Smooth muscle cell of the pulmonary artery (primary cell): ENCODE data around the gene RFC4. TPM values are rescaled to one million over a fixed set of nuclear protein-coding genes. Genes with fewer than 3 reads are reported as not detected.

ENCODE experiments used
- total RNA-seq: library from RNA; depleted of rRNA; stranded (reverse); fragments of >200 nt; gene quantifications from 2 replicates; pipeline ENCODE4 v1.2.3, GENCODE V29; 2014

RFC4 gene, protein sequence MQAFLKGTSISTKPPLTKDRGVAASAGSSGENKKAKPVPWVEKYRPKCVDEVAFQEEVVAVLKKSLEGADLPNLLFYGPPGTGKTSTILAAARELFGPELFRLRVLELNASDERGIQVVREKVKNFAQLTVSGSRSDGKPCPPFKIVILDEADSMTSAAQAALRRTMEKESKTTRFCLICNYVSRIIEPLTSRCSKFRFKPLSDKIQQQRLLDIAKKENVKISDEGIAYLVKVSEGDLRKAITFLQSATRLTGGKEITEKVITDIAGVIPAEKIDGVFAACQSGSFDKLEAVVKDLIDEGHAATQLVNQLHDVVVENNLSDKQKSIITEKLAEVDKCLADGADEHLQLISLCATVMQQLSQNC
- total RNA-seq, result 11.1 and 12.6 TPM in 2 replicates

DNA sequence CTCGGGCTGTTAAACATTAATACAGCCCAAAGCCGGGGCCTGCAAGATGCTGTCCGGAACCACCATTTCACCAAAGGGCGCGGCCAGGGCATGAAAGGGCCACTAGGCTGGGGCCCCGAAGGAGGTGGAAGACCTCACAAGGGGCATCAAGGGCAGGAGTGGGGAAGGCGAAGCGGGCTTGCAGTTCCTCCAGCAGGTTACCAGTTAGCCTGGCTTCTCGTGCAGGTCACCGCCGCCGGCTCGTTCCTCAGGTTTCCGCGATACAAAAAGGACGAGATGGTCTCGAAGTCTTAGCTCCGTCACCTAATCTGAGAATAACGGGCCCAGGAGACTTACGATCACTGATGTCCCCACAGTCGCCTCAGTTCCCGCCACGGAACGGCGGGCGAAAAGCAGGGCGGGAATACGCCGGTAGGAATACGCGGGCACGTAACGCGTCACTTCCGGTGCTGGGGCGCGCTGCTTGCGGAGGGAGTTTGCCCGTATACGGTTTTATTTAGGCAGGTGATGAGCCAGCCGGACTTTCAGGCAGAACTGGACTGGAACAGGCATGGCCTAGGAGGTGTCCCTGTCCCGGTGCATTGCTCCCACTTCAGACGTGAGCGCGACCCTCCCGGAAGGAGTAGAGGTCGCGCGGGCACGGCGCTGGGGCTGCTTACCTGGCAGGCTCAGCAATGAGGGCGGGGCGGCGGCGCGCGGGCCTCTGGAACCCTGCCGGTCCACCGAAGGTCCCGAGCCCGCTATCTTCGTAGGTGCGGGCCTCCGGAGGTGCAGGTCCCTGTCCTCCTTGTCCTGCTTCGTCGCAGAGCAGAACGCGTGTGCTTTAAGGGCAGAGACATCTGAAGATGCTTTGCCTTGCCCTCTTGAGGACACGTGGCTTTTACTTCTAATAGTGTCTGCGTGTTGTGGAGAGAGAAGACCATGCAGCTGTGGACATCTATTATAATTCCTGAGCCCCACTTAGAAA, at the start of gene RFC4:
RFC4 (minus strand) TSS at position 394 of the 967 bp plus-strand sequence. CDS start 1,769 bp downstream, outside the sequence.

DNA sequence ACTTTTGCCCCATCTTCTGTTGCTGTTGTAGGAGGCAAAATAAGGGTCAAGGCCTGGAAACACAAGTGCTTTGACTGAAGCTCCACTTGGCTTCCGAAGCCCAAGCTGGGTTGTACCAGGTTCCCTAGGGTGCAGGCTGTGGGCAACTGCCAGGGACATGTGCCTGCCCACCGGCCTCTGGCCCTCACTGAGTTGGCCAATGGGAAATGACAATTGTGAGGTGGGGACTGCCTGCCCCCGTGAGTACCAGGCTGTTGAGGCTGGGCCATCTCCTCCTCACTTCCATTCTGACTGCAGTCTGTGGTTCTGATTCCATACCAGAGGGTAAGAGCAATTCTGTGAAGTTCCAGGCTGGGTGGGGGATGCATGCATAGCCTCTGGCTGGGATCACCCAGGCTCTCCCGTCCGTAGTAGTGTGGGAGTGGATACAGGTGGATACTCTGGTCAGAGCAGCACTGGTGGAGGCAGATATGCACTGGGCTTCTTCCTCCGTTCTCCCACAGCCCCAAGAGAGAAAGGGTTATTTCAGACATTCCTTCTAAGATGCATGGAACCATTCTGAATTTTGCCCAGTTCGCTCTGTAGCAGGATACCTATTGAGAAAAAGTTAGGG, 36.2 kb upstream of the RFC4 start, which contains the start of gene ADIPOQ:
ADIPOQ (plus strand) TSS at position 285 of the 613 bp plus-strand sequence. CDS start 10,349 bp downstream, outside the sequence.

DNA sequence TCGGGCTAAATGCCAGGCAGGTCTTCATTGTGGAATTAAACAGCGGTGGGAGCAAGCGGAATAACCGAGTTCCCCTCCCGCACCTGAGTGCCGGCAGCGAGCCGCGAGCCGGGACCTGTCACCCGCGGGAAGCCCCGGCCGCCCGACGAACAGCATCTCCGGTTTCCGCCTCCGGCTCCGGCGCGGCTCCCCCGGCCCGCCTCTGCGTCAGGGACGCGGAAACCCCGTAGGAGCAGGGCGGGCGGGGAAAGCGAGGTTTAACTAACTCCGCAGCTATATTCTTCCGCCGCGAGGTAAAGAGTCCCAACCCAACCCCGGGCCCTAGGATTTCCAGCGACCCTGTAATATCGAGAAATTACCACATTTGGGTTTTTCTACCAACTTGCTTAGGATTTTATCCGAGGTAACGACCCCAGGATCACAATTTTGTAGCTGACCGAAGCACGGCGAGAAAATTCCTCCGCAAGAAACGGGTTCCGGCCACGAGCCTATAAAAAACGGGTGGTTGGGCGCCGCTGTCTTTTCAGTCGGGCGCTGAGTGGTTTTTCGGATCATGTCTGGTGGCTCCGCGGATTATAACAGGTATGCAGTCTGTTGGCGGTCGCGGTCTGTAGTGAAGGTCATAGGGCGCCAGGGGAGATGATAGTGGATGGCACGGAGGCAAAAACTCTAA, 23.1 kb downstream of the RFC4 start, which contains the start of gene EIF4A2:
EIF4A2 (plus strand) TSS at position 520 of the 673 bp plus-strand sequence; CDS start at position 554, 34 bp downstream.

Other genes starting within 250 kb of the RFC4 start
- gene TBCCD1, start 239.1 kb downstream of the RFC4 start, total RNA-seq, result 14.0 and 15.2 TPM in 2 replicates
- gene DNAJB11, start 235.8 kb downstream of the RFC4 start, total RNA-seq, result 56.6 and 59.0 TPM in 2 replicates
- gene AHSG, start 193.4 kb downstream of the RFC4 start, total RNA-seq, result not detected in 2 replicates
- gene FETUB, start 166.1 kb downstream of the RFC4 start, total RNA-seq, result not detected in 2 replicates
- gene HRG, start 140.5 kb downstream of the RFC4 start, total RNA-seq, result not detected in 2 replicates
- not detected in 2 replicates for gene KNG1, start 89.1 kb downstream of the RFC4 start, total RNA-seq
- gene EIF4A2, start 22.9 kb downstream of the RFC4 start, total RNA-seq, result 670 and 759 TPM in 2 replicates
- not detected in 2 replicates for gene ADIPOQ, start 36.2 kb upstream of the RFC4 start, total RNA-seq
- 19.7 and 22.6 TPM in 2 replicates for gene ST6GAL1, start 124.0 kb upstream of the RFC4 start, total RNA-seq